ENCODE measurements around the gene GPR39.

Gene GPR39

DNA sequence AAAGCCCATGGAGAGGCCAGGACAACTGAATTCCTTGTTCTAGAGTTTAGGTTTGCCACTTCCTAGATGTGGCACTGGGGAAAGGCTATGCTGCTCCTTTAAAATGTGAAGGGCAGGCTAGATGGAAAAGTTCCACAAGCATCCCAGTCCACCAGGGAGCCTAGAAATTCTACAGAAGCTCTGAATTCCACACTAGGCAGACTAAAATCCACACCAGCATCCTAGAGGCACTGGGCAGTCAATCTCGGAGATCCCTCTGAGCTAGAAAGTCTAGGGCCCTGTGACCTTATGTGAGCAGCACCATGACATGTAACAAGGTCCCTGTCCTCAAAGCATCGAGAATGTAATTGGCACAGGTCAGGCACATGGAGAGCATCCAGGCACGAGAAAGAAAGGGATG lies 181.9 kb downstream of the GPR39 start:
- Mint-ChIP-seq H3K4me1 (ENCODE audit: low read depth in 2 of 2) (no peaks in the 10 kb centered on the region), H3K36me3 (ENCODE audit: insufficient read depth) (no peaks in the 10 kb centered on the region), H3K27ac (no peak overlapping the region), H3K27me3 (no peaks in the 10 kb centered on the region), H3K9me3 (peaks cover 9 to 17% of the 10 kb centered on the region in 2 donors), H3K4me3 (no peak overlapping the region)
- ATAC-seq (replicated peaks) (no peak), DNase-seq (no peak)

DNA sequence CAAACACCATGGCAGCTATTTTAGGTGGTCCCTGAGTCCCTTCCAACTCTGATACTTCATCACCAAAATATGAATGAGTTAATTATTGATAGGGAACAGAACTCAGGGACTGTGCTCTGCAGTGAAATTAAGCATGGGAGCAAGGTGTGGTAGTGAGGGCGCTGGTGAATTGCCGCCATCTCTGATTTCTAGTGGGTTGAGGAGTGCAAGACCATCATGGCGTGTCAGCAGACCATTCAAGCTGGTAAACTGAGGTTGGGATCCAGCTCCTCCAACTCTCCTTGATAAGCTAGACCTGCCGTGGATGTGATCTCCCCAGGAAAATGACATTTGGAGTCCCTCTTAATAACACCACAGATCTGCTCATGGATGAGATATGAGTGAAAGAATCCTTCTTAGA lies 183.0 kb downstream of the GPR39 start:
- H3K27ac Mint-ChIP-seq: no peak overlapping the region
- no peaks in the 10 kb centered on the region for H3K36me3 Mint-ChIP-seq (ENCODE audit: insufficient read depth)
- no peak for ATAC-seq (replicated peaks)
- H3K4me3 Mint-ChIP-seq: no peak overlapping the region
- H3K9me3 Mint-ChIP-seq: peaks cover 9 to 21% of the 10 kb centered on the region in 2 donors
- H3K27me3 Mint-ChIP-seq: no peaks in the 10 kb centered on the region
- DNase-seq: no peak
- no peaks in the 10 kb centered on the region for H3K4me1 Mint-ChIP-seq (ENCODE audit: low read depth in 2 of 2)

DNA sequence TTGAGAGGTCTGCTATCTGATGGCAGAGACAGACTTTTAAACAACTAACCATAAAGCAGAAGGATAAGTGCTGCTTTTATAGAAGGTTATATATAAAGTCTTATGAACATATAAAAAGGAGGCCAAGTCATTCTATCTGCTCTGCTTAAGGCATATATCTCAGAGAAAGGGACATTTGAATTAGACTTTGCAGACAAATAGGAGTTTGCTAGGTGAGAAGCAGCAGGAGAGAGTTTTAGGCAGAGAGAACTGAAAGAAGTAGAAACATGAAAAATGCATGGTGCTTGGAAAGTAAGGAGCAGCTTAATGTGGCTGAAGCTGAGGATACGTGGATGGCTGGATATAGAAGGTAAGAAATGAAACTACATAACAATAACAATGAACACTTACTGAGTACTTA lies 188.0 kb downstream of the GPR39 start:
- Mint-ChIP-seq H3K9me3 (peaks cover 3 to 33% of the 10 kb centered on the region in 2 donors), H3K27ac (no peak overlapping the region), H3K4me3 (no peak overlapping the region), H3K27me3 (no peaks in the 10 kb centered on the region), H3K4me1 (ENCODE audit: low read depth in 2 of 2) (no peaks in the 10 kb centered on the region), H3K36me3 (ENCODE audit: insufficient read depth) (no peaks in the 10 kb centered on the region)
- DNase-seq (no peak), ATAC-seq (replicated peaks) (no peak)

- no peaks in the 10 kb centered on the region for H3K4me1 Mint-ChIP-seq (ENCODE audit: low read depth in 2 of 2)
- H3K27ac Mint-ChIP-seq: no peak overlapping the region
- no peaks in the 10 kb centered on the region for H3K27me3 Mint-ChIP-seq
- H3K9me3 Mint-ChIP-seq: peaks cover 2 to 38% of the 10 kb centered on the region in 2 donors
- ATAC-seq (replicated peaks): no peak
- H3K36me3 Mint-ChIP-seq (ENCODE audit: insufficient read depth): no peaks in the 10 kb centered on the region
- no peak overlapping the region for H3K4me3 Mint-ChIP-seq
- DNase-seq: no peak
Observed at GRCh38 chr2:132605236-132606180, 188.9 kb downstream of the GPR39 start.

DNA sequence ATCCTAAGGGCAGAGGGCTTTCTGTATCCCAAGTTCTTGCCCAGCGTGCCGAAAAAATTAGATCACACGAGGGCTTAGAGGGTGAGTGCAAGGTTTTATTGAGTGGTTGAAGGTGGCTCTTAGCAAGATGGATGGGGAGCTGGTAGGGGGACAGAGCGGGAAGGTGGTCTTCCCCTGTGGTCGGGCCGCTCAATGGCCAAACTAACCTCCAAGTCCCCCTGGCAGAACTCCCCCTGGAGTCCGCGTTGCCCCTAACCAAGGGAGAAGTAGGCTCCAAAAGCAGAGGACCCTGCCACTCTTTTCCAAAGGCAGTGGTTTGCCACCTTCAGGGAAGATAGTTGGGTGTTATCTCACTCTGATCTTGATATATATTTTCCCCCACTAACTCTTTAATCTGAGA lies 190.0 kb downstream of the GPR39 start:
- DNase-seq (no peak), ATAC-seq (replicated peaks) (no peak)
- Mint-ChIP-seq H3K27ac (no peak overlapping the region), H3K36me3 (ENCODE audit: insufficient read depth) (no peaks in the 10 kb centered on the region), H3K27me3 (no peaks in the 10 kb centered on the region), H3K4me1 (ENCODE audit: low read depth in 2 of 2) (no peaks in the 10 kb centered on the region), H3K9me3 (peaks cover 2 to 33% of the 10 kb centered on the region in 2 donors), H3K4me3 (no peak overlapping the region)

DNA sequence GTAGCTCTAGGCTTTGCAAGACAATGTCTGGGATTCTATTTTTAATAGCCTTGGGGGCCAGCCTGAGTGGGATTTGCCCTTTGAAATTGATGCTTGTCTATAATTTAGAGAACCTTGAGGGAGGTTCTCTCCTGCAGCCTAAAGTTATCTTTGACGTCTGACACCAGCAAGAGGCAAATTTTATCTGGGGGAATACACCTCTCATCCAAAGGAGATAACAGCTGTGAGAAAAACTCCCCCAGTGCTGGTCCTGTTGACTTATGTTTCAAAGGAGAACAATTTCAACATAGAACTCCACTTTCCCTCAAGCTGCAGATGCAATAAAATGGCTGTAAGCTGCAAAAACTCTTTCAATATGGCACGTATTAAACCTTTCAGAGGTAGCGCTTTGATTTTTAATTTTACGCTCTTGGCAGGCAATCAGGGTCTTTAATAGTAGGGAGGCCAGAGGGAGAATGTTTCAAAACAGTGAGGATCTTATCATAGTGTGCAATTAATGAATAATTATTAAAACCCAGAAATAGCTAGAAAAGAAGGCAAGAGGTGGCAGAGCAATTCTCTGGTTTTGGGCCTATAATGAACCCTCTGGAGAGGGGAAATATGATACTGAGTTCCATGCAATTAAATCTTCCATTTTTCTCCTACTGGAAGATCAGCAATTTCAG lies 191.0 kb downstream of the GPR39 start:
- ATAC-seq (replicated peaks): no peak

GRCh38 chr2:132608311-132608710 lies 191.7 kb downstream of the GPR39 start:
- H3K4me1 Mint-ChIP-seq (ENCODE audit: low read depth in 2 of 2): no peaks in the 10 kb centered on the region
- ATAC-seq (replicated peaks) (no peak), DNase-seq (no peak)
- no peak overlapping the region for H3K4me3 Mint-ChIP-seq
- H3K36me3 Mint-ChIP-seq (ENCODE audit: insufficient read depth): no peaks in the 10 kb centered on the region
- no peaks in the 10 kb centered on the region for H3K27me3 Mint-ChIP-seq
- peaks cover 2 to 33% of the 10 kb centered on the region in 2 donors for H3K9me3 Mint-ChIP-seq
- H3K27ac Mint-ChIP-seq: no peak overlapping the region

More for the DNA sequence above, 191.0 kb downstream of the GPR39 start:
- no peaks in the 10 kb centered on the region for H3K4me1 Mint-ChIP-seq (ENCODE audit: low read depth in 2 of 2)
- H3K27ac Mint-ChIP-seq: no peak overlapping the region
- no peak overlapping the region for H3K4me3 Mint-ChIP-seq
- peaks cover 2 to 33% of the 10 kb centered on the region in 2 donors for H3K9me3 Mint-ChIP-seq
- H3K36me3 Mint-ChIP-seq (ENCODE audit: insufficient read depth): no peaks in the 10 kb centered on the region
- DNase-seq: no peak
- no peaks in the 10 kb centered on the region for H3K27me3 Mint-ChIP-seq

DNA sequence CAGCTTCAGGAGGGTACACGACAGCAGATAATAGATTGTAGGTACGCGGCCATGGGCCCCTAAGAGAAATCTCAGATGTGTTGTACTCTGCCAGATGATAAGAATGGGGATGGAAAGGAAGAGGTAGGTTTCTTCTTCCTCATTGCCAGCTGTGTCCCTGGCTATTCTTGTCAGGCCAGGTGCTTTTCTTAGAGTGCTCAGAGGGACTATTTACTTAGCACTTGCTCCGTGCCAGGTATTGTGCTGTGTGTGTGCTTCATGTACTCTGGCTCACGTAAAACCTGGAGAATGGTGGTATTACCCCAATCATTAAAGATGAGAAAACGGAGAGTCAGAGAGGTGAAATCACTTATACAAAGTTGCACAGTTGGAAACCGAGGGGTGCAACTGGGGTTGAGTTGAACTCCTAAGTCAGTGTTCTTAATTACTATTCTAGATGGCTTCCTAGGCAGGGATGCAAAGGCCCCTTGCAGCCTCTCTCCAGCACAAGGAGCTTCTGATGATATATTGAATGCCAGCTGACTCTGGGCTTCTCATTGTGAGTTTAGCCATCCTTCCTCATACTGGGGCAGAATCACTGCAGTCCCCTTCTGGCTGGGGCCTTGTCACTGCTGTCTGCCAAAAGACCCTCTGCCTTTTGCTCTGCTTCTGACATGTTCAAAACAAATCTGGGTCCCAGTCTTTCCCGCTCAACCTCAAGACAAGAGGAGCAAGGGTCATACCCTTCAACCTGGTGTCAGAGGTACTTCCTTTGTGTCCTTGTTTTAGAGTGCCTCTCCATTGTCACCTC lies 192.7 kb downstream of the GPR39 start:
- Mint-ChIP-seq H3K4me1 (ENCODE audit: low read depth in 2 of 2) (no peaks in the 10 kb centered on the region), H3K9me3 (peaks cover 2 to 32% of the 10 kb centered on the region in 2 donors), H3K4me3 (no peak overlapping the region), H3K27ac (no peak overlapping the region), H3K36me3 (ENCODE audit: insufficient read depth) (no peaks in the 10 kb centered on the region), H3K27me3 (no peaks in the 10 kb centered on the region)
- no peak for DNase-seq
- ATAC-seq (replicated peaks): no peak

- peaks cover 0 to 14% of the 10 kb centered on the region in 2 donors for H3K9me3 Mint-ChIP-seq
- H3K27me3 Mint-ChIP-seq: no peaks in the 10 kb centered on the region
- DNase-seq: no peak
- H3K36me3 Mint-ChIP-seq (ENCODE audit: insufficient read depth): no peaks in the 10 kb centered on the region
- no peak overlapping the region for H3K27ac Mint-ChIP-seq
- no peak for ATAC-seq (replicated peaks)
- H3K4me3 Mint-ChIP-seq: no peak overlapping the region
- no peaks in the 10 kb centered on the region for H3K4me1 Mint-ChIP-seq (ENCODE audit: low read depth in 2 of 2)
Observed at GRCh38 chr2:132611719-132612118, 195.1 kb downstream of the GPR39 start.

GRCh38 chr2:132615329-132616085 lies 198.9 kb downstream of the GPR39 start:
- no peak for ATAC-seq (replicated peaks)
- no peaks in the 10 kb centered on the region for H3K4me1 Mint-ChIP-seq (ENCODE audit: low read depth in 2 of 2)
- H3K27ac Mint-ChIP-seq: no peak overlapping the region
- H3K9me3 Mint-ChIP-seq: peaks cover 0 to 1% of the 10 kb centered on the region in 2 donors
- no peaks in the 10 kb centered on the region for H3K27me3 Mint-ChIP-seq
- no peak overlapping the region for H3K4me3 Mint-ChIP-seq
- H3K36me3 Mint-ChIP-seq (ENCODE audit: insufficient read depth): no peaks in the 10 kb centered on the region
- no peak for DNase-seq

GRCh38 chr2:132617989-132618388 lies 201.4 kb downstream of the GPR39 start:
- H3K4me1 Mint-ChIP-seq (ENCODE audit: low read depth in 2 of 2): no peaks in the 10 kb centered on the region
- H3K27ac Mint-ChIP-seq: no peak overlapping the region
- H3K27me3 Mint-ChIP-seq: no peaks in the 10 kb centered on the region
- no peaks in the 10 kb centered on the region for H3K36me3 Mint-ChIP-seq (ENCODE audit: insufficient read depth)
- ATAC-seq (replicated peaks) (no peak), DNase-seq (no peak)
- peaks cover 0 to 2% of the 10 kb centered on the region in 2 donors for H3K9me3 Mint-ChIP-seq
- no peak overlapping the region for H3K4me3 Mint-ChIP-seq

- Mint-ChIP-seq H3K27ac (no peak overlapping the region), H3K4me3 (no peak overlapping the region), H3K27me3 (no peaks in the 10 kb centered on the region), H3K9me3 (peaks cover 0 to 2% of the 10 kb centered on the region in 2 donors), H3K36me3 (ENCODE audit: insufficient read depth) (no peaks in the 10 kb centered on the region), H3K4me1 (ENCODE audit: low read depth in 2 of 2) (no peaks in the 10 kb centered on the region)
- ATAC-seq (replicated peaks): no peak
- no peak for DNase-seq
Observed at GRCh38 chr2:132618734-132619133, 202.1 kb downstream of the GPR39 start.

- no peak for DNase-seq
- no peaks in the 10 kb centered on the region for H3K36me3 Mint-ChIP-seq (ENCODE audit: insufficient read depth)
- no peak overlapping the region for H3K27ac Mint-ChIP-seq
- H3K27me3 Mint-ChIP-seq: no peaks in the 10 kb centered on the region
- peaks cover 3 to 8% of the 10 kb centered on the region in 2 donors for H3K9me3 Mint-ChIP-seq
- no peak overlapping the region for H3K4me3 Mint-ChIP-seq
- ATAC-seq (replicated peaks): no peak
- H3K4me1 Mint-ChIP-seq (ENCODE audit: low read depth in 2 of 2): no peaks in the 10 kb centered on the region
Observed at GRCh38 chr2:132620115-132620514, 203.5 kb downstream of the GPR39 start.
